HG02763 (cell line): ENCODE results near the gene HK1.

Experiments used
- ATAC-seq: cut with Tn5 transposase; IDR thresholded peaks from one replicate; pipeline ENCODE4 v1.9.1; 2021; ENCODE audit warnings: mild to moderate bottlenecking, moderate library complexity; ENCODE audit not compliant: unreplicated experiment

HK1 gene

DNA sequence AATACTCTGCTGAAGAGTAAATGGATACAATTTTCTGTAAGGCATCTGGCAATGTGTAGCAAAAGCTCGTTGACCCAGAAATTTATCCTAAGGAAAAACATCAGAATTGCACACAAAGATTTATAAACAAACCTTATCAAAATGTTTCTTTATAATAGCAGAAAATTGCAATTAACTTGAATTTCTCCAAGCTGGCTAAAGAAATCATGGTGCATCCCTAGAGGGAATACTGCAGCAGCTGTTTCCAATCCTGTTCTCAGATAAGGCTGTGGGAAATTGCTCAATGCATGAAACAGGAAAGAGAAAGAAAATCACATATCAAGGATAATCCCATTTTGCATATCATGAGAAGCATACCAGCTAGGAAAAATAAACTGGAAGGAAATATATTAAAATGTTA is 119.7 kb downstream of the HK1 start:
- no peak for ATAC-seq

DNA sequence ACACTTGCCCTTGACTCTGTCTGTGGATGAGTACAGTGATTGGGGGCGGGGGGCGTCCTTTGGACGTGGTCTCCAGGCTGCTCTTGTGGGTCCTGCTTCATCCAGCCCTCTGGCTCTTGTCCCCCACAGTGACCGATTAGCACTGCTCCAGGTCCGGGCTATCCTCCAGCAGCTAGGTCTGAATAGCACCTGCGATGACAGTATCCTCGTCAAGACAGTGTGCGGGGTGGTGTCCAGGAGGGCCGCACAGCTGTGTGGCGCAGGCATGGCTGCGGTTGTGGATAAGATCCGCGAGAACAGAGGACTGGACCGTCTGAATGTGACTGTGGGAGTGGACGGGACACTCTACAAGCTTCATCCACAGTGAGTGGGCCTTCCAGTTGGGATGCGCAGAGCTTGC is 120.2 kb downstream of the HK1 start:
- ATAC-seq, result no peak

DNA sequence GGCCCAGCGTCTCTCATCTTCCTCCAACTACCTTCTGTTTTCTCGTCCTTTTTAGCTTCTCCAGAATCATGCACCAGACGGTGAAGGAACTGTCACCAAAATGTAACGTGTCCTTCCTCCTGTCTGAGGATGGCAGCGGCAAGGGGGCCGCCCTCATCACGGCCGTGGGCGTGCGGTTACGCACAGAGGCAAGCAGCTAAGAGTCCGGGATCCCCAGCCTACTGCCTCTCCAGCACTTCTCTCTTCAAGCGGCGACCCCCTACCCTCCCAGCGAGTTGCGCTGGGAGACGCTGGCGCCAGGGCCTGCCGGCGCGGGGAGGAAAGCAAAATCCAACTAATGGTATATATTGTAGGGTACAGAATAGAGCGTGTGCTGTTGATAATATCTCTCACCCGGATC is 122.6 kb downstream of the HK1 start:
- no peak for ATAC-seq

DNA sequence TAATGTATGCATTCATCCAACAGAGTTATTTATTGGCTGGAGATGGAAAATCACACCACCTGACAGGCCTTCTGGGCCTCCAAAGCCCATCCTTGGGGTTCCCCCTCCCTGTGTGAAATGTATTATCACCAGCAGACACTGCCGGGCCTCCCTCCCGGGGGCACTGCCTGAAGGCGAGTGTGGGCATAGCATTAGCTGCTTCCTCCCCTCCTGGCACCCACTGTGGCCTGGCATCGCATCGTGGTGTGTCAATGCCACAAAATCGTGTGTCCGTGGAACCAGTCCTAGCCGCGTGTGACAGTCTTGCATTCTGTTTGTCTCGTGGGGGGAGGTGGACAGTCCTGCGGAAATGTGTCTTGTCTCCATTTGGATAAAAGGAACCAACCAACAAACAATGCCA is 123.1 kb downstream of the HK1 start:
- ATAC-seq, result no peak

DNA sequence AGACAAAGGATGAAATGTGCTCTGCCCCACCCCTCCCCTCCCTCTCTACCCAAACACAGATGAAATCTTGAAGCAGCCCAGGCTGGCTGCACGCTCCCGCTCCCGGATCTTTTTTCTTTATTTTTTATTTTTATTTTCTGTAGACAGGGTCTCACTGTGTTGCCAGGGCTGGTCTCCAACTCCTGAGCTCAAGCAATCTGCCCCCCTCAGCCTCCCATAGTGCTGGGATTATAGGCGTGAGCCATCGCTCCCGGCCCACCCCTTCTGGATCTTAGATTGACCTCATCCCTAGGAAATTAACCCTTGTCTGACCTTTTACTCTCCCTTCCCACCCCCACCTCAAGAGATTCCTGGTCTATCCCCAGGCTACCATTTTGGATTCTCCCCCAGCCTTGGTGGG is 124.1 kb downstream of the HK1 start:
- ATAC-seq, result no peak

DNA sequence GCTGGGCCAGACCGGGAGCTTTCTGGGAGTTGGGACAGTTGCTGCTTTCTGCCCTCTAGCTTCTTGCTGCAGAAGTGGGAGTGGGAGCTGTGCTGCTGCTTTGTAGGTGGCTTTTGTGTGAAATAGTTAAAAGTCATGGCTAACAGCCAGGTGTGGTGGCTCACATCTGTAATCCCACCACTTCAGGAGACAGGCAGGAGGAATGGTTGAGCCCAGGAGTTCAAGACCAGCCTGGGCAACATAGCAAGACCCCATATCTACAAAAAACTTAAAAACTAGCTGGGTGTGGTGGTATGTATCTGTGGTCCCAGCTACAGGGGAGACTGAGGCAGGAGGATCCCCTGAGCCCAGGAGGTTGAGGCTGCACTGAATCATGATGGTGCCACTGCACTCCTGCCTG is 124.8 kb downstream of the HK1 start:
- no peak for ATAC-seq

DNA sequence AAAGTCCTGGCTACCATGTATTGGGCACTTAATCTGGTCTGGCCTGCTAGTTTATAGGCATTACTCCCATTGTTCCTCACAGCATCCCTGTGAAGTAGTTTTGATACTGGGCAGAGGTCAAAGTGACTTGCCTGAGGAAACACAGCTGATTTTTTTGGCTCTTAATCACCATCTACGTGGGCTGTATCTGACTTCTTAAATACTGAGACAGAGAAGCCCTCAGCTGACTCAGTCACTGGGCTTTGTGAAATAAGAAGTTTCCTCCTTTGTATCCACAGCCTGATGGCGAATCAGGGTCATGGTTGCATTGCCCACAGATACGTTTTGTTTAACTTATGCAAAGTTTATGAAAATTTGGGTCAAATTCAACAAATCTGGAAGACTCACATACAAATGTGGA is 125.2 kb downstream of the HK1 start:
- no peak for ATAC-seq

DNA sequence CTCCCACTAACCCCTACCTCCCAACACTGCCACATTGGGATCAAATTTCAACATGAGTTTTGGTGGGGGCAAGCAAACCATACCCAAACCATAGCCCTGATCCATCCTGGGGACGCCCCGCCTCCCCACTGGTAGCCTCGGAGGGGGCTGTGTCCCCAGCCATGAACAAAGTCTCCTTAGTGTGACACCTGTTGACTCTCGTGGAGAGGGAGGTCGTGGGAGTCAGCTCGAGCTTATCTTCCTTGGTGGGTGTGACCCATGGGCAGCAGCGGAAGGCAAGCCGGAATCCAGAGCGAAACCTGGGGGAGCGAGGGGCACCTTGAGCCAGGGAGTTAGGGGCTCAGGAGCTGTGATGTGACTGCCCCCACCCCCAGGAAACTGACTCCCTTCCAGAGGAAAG is 126.5 kb downstream of the HK1 start:
- no peak for ATAC-seq

DNA sequence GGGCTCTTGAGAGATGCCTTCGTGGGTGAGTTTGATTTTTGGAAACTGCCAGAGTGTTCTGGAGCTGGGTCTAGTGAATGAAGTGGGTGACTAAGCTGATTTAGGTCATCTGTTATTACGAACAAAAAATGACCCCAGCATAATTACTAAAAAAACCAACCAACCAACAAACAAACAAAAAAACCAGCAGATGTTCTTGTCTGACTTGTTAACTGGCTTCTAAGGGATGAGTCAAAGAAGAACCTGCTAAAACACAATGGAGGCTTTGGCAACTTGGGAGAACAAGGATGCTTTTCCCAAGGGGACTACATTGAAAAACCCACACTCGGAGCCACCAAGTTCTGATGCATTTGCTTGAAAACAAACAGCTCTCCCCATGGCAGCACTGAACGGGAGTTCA is 126.9 kb downstream of the HK1 start:
- no peak for ATAC-seq

DNA sequence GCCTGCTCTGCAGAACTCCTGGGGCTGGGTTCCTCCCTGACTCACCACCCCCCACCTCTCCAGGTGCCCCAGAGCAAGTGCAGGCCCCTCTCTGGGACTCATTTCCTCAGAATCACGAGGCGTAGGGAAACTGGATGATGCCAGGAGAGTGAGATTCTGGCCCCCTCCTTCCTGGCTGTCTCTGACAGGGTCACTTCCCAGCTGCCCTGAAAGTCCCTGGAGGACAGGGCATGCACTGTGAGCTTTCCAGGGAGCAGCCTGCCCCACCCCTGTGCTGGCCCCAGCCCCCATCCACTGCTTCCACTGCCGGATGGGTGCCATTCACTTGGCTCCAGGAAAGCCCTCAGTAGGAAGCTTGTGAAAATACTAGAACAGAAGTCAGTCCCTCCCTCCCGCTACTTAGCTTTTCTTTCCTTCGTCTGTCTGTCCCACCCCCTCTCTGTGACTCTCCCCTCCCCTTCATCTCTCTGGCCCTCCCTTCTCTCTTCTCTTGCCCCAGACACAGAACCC is 128.1 kb downstream of the HK1 start:
- no peak for ATAC-seq

DNA sequence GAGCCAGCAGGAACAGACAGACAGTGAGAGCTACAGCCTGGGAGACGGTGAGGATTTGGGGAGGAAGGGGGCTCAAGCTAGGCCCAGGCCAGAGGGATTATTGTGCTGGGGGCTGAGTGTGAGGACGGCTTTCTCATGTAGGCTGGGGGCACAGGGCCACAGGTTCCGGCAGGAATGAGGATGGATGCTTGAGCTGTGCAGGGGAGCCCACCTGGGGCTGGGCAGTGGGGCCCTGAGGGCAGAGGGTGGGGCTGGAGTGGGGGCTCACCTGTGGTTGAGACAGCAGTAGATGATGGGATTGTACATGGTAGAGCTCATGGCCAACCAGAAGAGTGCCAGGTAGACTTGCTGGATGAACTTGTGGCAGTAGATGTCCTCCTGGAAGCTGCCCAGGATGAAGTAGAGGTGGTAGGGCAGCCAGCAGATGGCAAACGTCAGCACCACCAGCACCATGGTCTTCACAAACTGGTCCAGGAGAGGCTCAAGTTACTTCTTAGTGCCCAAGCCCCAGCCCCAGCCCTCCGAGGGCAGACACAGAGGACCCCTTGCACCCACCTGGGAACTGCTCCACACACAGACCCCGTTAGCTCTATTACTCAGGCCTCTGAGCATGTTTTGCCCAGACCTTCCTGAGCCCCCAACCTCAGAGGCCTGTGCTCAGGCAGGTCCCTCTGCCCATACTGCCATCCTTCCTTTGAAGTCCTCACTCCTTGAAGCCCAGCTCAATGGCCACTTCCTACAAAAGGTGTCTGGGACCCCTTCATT is 128.7 kb downstream of the HK1 start:
- no peak for ATAC-seq

DNA sequence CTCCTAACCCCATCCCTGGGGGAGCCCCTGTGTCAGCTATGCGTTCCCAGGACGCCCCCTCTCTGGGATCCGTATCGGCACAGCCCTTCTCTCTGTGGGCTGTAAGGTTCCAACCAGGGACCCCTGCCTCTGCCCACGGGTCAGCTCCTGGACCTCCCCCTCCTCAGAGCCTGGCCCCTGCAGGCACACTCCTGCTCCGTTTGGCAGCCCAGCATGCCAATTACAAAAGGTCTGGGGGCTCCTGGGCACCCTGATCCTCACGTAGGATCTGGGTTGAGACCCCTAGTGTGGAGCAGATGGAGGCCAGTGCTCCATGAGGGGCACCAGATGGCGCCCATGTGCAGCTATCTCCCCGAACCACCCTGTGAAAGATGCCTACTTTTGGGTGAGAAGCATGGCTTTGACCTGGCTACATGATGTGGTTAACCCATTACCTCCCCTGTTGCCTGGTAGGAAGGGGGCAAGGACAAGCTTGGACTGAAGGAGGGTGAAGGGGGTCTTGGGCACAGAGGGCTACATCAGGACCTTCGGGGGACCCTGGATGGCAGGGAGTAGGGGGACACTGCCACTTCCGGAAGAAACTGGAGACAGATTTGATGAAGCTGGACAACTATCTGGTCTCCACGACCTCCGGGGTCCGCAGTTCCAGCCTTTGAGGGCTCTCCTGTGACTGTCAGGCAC is 129.5 kb downstream of the HK1 start:
- no peak for ATAC-seq

DNA sequence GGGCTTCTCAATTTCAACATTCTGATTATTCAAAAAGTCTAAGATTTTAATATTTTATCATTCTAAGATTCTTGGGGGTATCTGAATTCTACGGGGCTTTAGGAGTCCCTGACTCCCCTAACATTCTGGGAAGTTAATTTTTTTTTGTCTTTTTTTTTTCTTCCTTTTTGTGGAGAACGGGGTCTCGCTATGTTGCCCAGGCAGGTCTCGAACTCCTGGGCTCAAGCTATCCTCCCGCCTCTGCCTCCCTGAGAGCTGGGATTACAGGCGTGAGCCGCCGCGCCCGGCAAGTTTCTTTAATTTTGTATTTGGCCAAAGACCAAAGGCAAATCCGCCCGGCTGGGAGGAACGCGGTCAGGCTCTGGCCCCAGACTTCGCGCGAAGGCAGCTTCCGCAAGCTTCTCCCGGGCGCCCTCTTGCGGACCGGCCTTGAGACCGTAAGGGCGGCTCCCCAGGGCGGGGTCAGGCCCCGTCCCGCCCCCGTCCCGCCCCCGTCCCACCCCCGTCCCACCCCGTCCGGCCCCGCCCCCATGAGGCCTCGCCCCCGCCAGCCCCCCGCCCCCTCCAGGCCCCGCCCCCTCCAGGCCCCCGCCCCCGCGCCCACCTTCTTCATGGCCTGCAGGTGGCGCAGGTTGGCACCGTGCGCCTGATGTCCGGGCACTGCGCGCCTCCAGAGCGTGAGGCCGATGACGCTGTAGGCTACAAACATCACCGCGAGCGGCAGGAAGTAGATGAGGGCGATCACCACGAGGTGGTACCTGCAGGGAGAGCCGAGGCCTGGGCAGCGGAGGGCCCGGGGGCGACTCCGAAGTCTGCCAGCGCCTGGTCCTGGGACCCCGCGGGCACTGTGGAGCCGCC is 130.3 kb downstream of the HK1 start:
- peak; percentile 86 for ATAC-seq

DNA sequence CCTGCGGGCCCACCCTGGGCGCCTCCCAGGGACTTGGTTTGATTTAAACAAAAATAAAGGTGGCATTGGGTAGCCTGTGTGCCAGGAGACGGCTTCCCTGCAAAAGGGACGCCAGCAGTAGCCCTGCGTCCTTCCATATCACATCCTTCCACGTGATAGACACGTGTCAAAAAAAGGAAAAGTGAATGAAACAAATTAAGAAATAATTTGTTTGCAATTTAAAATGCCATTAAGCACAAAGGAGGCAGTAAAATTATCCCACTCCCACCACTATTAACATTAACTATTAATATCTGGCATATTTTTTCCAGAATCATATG is 130.8 kb downstream of the HK1 start:
- no peak for ATAC-seq

DNA sequence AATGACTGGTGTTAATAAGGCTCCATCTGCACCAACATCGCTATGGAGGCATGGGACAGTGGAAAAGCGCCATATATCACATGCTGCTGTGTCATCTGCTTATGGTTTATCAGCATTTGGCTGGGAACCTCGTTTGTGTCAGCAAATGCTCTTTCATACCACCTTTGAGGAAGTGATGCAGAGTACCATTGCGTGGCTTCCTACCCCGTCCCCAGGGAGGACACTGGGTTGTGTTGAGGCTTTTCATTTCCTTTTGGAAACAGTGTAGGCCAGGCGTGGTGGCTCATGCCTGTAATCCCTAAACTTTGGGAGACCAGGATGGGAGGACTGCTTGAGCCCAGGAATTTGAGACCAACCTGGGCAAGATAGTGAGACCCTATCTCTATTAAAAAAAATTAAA is 131.7 kb downstream of the HK1 start:
- ATAC-seq, result no peak

DNA sequence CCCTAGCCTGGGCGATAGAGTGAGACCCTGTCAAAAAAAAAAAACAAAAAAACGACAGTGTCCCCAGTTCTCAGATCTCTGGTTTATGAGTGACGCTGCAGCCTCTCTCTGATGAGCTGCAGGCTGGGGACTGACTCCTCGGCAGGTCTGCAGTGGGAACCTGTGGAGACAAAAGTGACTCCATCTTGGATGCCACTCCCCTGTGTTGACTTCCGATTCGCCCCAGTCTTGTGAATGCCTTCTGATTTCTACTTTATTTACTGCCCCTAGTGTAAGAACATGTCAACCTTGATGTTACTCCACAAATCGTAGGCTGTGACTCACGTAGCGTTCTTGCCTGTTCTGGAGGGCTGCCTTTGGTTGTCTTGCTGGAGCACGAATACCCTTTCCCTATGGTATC is 132.2 kb downstream of the HK1 start:
- no peak for ATAC-seq

DNA sequence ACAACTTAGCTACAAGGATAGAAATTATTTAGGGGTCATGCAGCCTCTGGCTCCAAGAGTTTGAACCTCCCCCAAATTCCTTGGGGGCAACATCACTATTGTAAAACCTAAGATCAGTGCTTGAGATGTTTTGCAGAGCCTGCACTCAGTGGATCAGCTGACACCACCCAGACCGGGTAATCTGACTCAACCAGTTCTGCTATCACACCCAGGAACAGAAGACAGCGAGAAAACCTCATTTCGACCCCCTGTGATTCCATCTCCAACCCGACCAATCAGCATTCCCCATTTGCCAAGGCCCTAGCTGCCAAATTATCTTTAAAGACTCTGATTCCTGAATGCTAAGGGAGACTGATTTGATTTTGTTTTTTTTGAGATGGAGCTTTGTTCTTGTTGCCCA is 133.2 kb downstream of the HK1 start:
- no peak for ATAC-seq

DNA sequence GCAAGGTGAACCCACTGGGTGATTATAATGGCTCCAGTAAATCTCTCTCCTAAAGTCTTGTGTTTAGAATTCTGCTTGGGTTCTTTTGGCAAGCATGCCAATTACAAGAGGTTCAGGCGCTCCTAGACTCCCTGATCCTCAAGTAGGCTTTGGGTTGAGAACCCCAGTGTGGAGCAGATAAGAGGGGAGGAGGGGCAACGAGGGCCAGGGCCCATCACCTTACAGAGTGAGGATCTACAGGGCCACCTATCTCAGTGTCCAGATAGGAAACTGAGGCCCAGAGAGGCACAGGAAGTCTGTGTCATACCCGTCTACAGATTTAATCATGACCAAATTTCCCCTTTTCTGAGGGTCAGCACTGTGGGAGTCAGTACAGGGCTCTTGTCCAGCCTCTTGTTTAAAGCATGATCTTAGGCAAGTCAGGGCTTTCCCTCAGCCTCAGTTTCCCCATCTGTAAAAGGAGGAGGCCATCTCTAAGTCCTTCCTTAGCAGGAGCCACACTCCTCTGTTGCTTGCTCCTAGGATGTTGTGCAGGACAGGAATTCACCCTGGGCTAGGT is 134.0 kb downstream of the HK1 start:
- no peak for ATAC-seq

DNA sequence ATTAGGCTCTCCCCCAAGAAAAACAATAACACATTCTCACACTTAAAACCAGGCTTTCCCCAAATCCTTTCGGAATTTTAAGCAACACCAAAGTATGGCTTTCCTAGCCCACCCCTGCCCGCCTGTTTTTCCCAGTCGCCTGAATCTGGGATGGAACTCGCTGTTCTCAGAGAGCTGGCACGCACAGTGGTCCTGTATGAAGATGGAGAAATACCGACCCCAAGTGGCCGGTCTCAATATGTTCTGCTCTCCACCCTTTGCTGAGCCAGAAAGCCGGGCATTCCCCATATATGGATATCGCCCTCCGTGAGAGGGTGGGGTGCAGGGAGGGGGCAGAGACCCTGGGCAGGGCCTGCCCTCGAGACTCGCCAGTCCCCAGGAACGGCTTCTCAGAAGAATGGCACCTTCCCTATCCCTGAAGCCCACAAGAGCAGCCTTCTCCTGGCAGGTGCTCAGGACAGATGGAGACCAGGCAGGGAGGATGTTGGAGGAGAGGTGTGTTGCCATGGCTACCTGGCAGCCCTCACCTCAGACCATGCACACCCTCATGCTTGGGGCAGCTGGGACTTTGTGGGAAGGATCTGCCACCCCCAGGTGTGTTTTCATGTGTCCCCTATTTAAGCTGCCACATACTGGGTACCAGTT is 135.0 kb downstream of the HK1 start:
- no peak for ATAC-seq

DNA sequence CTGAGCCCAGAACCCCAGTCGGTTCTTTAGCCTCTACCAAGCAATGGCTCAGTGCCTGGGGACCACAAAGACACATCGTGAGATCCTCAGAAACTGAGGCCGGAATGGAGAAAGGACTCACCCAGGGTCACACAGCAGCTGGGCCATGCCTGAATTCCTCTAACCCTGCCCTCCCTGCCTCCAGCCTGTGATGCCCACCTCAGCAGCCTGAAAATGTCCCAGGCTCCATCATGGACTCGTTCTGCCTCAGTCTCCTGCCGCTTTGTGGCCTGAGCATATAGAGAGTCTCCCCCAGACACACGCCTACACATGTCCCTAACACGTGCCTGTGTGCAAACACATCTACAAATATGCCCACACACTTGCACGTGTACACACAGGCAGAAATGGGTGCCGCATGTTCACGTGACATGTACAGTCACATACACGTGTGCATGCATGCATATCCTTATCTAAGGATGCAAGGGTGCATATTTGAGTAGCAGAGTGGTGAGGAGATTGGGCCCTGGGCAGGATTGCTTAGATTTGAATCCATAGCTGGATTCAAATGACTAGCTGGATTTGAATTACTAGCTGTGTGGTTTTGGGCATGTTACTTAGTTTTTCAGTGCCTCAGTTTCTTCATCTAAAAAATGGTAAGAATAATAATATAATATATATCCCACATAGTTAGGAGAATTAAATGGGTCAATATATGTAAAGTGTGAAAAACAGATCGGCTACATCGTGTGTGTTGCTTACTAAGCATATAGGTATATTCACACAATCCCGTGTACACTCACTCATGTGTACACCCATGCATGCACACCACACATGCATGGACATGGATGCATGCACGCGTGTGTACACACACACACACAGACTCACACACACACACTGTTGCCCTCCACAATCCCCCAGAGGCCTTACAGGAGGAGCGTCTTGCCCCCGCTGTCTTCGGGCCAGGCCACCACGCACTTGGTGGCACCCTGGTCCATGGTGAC is 136.0 kb downstream of the HK1 start:
- ATAC-seq, result no peak
